Measurements from ENCODE around the gene CTDSPL. TPM values are rescaled to one million over a fixed set of nuclear protein-coding genes. Genes with fewer than 3 reads are reported as not detected.

CTDSPL gene
- total RNA-seq, 1 donor from 2014 or later = 43.0 TPM

DNA sequence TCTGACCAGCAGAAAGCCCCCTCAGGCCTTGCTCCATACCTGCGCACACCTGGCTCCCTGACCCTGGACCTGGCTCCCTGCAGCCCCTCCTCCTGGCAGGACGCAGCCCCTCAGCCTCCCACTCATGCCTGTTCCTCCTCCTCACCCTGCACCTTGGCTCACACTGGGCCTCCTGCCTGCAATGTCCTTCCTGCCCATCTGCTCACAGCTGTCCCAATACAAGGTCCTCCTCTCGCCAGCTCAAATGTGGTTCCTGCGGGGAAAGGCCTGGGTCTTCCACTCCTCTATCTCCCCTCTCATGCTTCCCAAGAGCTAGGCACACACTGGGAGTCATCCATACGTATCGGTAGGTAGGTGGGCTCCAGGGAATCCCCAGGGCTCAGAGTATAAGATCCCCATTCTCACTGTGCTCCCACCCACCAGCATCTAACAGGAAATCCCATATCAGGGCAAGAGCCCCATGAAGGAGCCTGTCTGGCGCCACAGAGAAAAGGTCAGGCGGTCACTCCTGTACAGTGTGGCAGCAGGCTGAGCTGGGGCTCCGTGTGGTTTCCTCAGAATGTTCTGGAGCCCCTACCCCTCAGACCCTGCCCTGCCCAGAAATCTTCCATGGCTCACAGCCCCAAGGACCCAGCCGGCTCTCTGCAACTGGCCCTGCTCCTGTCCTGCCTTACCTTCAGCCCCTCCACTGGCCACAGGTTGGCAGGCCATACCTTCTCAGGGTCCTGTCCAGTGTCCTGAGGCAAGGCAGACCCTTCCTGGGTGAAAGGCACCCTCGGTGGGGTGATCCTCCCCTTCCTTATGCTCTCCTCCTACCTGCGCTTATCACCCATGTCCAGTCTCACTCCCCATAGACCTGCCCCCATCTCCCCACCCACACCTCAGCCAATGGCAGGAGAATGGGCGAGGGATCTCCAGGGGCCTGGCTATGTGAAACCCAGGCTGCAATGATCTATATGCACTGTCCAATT lies 156.9 kb downstream of the CTDSPL start:
- no peaks in the 10 kb centered on the region for H3K9me3 ChIP-seq (ENCODE audit: low read depth)
- no peak overlapping the region for H3K4me2 ChIP-seq
- no peak overlapping the region for H3K9ac ChIP-seq
- no peaks in the 10 kb centered on the region for H3K4me1 ChIP-seq
- Mint-ChIP-seq H3K27ac (peak overlapping the region; percentile 44), H3K9me3 (no peaks in the 10 kb centered on the region), H3K4me1 (peaks cover under 1% of the 10 kb centered on the region), H3K4me3 (no peak overlapping the region), H3K27me3 (ENCODE audit: insufficient read depth, low read depth) (peaks cover 7% of the 10 kb centered on the region), H3K36me3 (peaks cover 26% of the 10 kb centered on the region)
- H3K4me3 ChIP-seq = no peak overlapping the region
- H3F3A ChIP-seq (ENCODE audit: low read depth) = peaks cover under 1% of the 10 kb centered on the region
- TF ChIP-seq EZH2phosphoT487 (IDR thresholded peaks at IDR 0.05) (no peak), EZH2 (IDR thresholded peaks at IDR 0.05) (no peak)
- TF ChIP-seq, protein P1, sequence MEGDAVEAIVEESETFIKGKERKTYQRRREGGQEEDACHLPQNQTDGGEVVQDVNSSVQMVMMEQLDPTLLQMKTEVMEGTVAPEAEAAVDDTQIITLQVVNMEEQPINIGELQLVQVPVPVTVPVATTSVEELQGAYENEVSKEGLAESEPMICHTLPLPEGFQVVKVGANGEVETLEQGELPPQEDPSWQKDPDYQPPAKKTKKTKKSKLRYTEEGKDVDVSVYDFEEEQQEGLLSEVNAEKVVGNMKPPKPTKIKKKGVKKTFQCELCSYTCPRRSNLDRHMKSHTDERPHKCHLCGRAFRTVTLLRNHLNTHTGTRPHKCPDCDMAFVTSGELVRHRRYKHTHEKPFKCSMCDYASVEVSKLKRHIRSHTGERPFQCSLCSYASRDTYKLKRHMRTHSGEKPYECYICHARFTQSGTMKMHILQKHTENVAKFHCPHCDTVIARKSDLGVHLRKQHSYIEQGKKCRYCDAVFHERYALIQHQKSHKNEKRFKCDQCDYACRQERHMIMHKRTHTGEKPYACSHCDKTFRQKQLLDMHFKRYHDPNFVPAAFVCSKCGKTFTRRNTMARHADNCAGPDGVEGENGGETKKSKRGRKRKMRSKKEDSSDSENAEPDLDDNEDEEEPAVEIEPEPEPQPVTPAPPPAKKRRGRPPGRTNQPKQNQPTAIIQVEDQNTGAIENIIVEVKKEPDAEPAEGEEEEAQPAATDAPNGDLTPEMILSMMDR (IDR thresholded peaks at IDR 0.05) = no peak
- peaks cover 8% of the 10 kb centered on the region for H3K79me2 ChIP-seq (ENCODE audit: low read depth)
- no peak overlapping the region for H2AFZ ChIP-seq (replicated peaks)
- no peak overlapping the region for H3K27ac ChIP-seq
- H3K36me3 ChIP-seq = no peaks in the 10 kb centered on the region
- no peak for DNase-seq (ENCODE audit: low spot score)
- H3K27me3 ChIP-seq = peaks cover 3% of the 10 kb centered on the region
- H4K20me1 ChIP-seq (ENCODE audit: low read depth) = peaks cover 33% of the 10 kb centered on the region

DNA sequence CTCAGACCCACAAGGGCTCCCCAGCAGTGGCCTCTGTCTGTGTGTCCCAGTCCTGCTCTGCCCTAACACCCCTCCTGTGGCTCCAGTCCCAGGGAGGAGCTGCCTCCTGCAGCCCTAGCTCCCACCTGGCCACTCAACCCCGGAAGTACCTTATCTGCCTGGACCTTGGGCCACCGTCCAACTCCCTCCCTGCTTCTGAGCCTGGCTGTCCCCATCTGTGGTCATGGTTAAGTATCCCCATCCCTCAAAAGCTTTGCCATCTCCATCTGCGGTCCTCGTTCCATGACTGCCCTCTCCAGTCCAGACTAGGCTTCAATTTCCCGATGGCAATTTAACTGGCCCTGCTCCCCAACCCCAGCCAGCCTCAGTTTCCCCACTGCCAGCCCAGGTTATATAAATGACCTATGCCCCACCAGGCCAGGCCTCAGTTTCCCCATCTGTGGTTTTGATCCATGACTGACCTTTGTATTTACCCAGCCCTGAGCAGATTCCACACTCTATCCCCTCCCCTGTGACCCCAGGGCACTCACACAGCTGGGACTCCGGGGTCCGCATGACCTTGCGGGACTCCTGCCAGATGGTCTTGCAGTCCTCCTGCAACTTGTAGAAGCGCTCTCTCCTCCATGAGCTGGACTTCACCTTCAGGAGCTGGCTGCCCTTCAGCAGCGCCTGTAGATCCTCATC lies 158.1 kb downstream of the CTDSPL start:
- no peaks in the 10 kb centered on the region for H3K9me3 ChIP-seq (ENCODE audit: low read depth)
- peaks cover 8% of the 10 kb centered on the region for H3F3A ChIP-seq (ENCODE audit: low read depth)
- Mint-ChIP-seq H3K4me3 (no peak overlapping the region), H3K27me3 (ENCODE audit: insufficient read depth, low read depth) (peaks cover 7% of the 10 kb centered on the region), H3K27ac (no peak overlapping the region), H3K4me1 (peaks cover 4% of the 10 kb centered on the region), H3K36me3 (peaks cover 19% of the 10 kb centered on the region), H3K9me3 (no peaks in the 10 kb centered on the region)
- peaks cover 39% of the 10 kb centered on the region for H4K20me1 ChIP-seq (ENCODE audit: low read depth)
- H3K9ac ChIP-seq = no peak overlapping the region
- H3K4me1 ChIP-seq = no peaks in the 10 kb centered on the region
- H3K4me2 ChIP-seq = no peak overlapping the region
- H3K36me3 ChIP-seq = no peaks in the 10 kb centered on the region
- no peak overlapping the region for H3K27ac ChIP-seq
- no peak overlapping the region for H3K4me3 ChIP-seq
- H3K27me3 ChIP-seq = peaks cover 4% of the 10 kb centered on the region
- H3K79me2 ChIP-seq (ENCODE audit: low read depth) = peaks cover 10% of the 10 kb centered on the region
- no peak for DNase-seq (ENCODE audit: low spot score)
- no peak for TF ChIP-seq EZH2 (IDR thresholded peaks at IDR 0.05)
- TF ChIP-seq, protein P1 (IDR thresholded peaks at IDR 0.05) = no peak
- TF ChIP-seq EZH2phosphoT487 (IDR thresholded peaks at IDR 0.05) = no peak
- no peak overlapping the region for H2AFZ ChIP-seq (replicated peaks)

DNA sequence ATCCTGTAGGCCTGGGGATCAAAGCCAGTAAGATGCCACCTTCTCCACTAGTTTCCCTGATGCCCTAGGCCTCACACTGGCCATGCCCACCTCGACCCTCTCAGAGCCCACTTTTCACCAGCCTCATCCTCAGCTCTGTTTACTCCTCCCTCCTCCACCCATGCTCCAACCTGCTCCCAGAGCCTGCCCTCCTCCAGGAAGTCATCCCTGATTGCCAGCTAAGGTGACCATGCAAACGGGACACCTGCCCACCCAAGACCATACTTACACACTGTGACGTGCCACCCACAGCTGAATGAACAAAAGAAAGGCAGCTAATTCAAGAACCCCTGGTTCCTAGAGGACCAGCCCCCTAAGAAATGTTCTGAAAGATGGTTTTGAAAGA lies 158.7 kb downstream of the CTDSPL start:
- Mint-ChIP-seq H3K9me3 (no peaks in the 10 kb centered on the region), H3K4me3 (no peak overlapping the region), H3K4me1 (peaks cover 5% of the 10 kb centered on the region), H3K27ac (no peak overlapping the region), H3K36me3 (peaks cover 13% of the 10 kb centered on the region), H3K27me3 (ENCODE audit: insufficient read depth, low read depth) (peaks cover 7% of the 10 kb centered on the region)
- Histone ChIP-seq H3K36me3 (no peaks in the 10 kb centered on the region), H3K4me1 (no peaks in the 10 kb centered on the region), H3K27me3 (peaks cover 5% of the 10 kb centered on the region), H3K79me2 (ENCODE audit: low read depth) (peaks cover 10% of the 10 kb centered on the region), H3K4me2 (no peak overlapping the region), H3K9ac (no peak overlapping the region), H3K9me3 (ENCODE audit: low read depth) (no peaks in the 10 kb centered on the region), H2AFZ (replicated peaks) (no peak overlapping the region), H3K27ac (no peak overlapping the region), H3F3A (ENCODE audit: low read depth) (peaks cover 8% of the 10 kb centered on the region), H3K4me3 (no peak overlapping the region), H4K20me1 (ENCODE audit: low read depth) (peaks cover 41% of the 10 kb centered on the region)
- TF ChIP-seq EZH2phosphoT487 (IDR thresholded peaks at IDR 0.05) (no peak), EZH2 (IDR thresholded peaks at IDR 0.05) (no peak)
- TF ChIP-seq, protein P1 (IDR thresholded peaks at IDR 0.05) = no peak
- no peak for DNase-seq (ENCODE audit: low spot score)

Measured in neural progenitor cell (in vitro differentiated cells).